ENCODE data around the gene CHST13. TPM values are rescaled to one million over a fixed set of nuclear protein-coding genes. Genes with fewer than 3 reads are reported as not detected.

CHST13 gene
- total and polyA plus RNA-seq, 7 donors, result 0.07 to 0.20 TPM; not detected in 5

DNA sequence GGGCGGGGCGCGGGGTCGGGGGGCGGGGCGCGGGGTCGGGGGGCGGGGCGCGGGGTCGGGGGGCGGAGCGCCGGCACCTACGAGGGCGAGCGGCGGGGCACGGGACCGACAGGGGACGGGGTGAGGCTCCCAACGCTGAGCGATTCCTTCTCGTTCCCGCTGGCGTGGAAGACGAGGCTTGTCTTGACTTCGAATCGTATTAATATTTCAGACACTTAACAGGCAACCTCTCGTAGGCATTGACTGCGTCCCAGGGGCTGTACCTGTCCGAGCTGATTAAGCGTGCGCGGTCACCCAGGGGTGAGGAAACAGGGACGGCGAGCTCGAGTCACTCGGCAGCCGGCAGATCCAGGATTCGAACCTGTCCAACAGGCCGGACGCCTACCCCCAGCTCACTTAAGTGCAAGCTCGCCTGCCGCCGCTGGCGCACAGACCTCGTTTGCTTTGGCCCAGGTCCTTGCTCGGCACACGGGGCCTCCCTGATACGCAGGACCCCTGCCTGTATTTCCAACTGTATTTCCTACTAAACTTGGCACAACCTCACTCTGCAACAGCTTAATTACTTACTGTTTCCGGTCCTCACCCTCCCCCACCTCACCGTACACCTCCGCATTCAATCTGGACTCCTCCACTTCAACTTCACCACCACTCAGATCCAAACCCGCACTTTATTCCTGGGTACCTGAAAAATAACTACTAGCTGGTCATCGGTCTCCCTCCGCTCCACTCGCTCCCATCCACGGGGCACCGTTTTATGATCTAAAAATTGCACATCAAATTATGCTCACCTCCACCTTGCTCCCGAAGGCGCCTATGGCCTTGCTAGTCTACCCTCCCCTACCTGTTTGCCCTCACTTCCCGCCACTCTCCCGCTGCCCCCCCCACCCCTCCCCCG is 47.5 kb upstream of the CHST13 start:
- peak; percentile 36 to 53 (median 46) for ATAC-seq
- TF ChIP-seq, protein P1, sequence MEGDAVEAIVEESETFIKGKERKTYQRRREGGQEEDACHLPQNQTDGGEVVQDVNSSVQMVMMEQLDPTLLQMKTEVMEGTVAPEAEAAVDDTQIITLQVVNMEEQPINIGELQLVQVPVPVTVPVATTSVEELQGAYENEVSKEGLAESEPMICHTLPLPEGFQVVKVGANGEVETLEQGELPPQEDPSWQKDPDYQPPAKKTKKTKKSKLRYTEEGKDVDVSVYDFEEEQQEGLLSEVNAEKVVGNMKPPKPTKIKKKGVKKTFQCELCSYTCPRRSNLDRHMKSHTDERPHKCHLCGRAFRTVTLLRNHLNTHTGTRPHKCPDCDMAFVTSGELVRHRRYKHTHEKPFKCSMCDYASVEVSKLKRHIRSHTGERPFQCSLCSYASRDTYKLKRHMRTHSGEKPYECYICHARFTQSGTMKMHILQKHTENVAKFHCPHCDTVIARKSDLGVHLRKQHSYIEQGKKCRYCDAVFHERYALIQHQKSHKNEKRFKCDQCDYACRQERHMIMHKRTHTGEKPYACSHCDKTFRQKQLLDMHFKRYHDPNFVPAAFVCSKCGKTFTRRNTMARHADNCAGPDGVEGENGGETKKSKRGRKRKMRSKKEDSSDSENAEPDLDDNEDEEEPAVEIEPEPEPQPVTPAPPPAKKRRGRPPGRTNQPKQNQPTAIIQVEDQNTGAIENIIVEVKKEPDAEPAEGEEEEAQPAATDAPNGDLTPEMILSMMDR (IDR thresholded peaks at IDR 0.05), result no peak
- Histone ChIP-seq H3K4me3 (peak overlapping the region; percentile 82), H3K9me3 (no peaks in the 10 kb centered on the region), H3K27ac (peak overlapping the region; percentile 96), H3K4me1 (peaks cover 34% of the 10 kb centered on the region), H3K36me3 (ENCODE audit: insufficient read depth in 1 of 2, low read depth in 1 of 2) (peaks cover 0 to 12% of the 10 kb centered on the region in 2 donors), H3K27me3 (ENCODE audit: insufficient read depth in 3 of 3, low read length in 2 of 3) (no peaks in the 10 kb centered on the region)
- DNase-seq, result peak; percentile 12 to 85
- WGBS, 3 donors, result 14 to 17% (median 17%) methylated on average over 51 to 58 of the region's 66 CpGs
- intact Hi-C loops (cut with DNase I), result loop anchor here in 1 of 2 donors (10.0 kb wide), 2 partner anchors 122 to 212 kb away; partner anchors contain the start of gene KLF15

DNA sequence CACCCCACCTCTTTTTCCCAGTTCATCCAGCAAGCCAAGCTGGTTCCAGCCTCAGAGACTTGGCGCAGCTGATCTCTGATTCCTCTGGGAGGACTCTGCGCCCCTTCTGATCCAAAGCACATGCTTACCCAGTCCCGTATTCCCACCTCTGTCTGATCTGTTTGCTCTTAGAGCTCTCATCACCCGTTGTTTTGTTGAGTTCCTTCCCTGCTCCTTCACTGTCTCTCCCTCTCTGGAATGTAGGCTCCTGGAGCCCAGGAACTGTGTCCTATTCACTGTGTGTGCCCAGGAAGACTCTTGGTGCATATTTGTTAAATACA is 46.9 kb upstream of the CHST13 start:
- WGBS, 3 donors, result 40 to 53% (median 43%) methylated on average over 4 of the region's 4 CpGs
- DNase-seq, result no peak
- no peak overlapping the region for H3K27ac ChIP-seq
- no peaks in the 10 kb centered on the region for H3K27me3 ChIP-seq (ENCODE audit: insufficient read depth in 3 of 3, low read length in 2 of 3)
- no peak overlapping the region for H3K4me3 ChIP-seq
- peaks cover 28% of the 10 kb centered on the region for H3K4me1 ChIP-seq
- ATAC-seq, result no peak
- TF ChIP-seq, protein P1 (IDR thresholded peaks at IDR 0.05), result no peak
- intact Hi-C loops (cut with DNase I), result loop anchor here in 1 of 2 donors (10.0 kb wide), 2 partner anchors 122 to 212 kb away; partner anchors contain the start of gene KLF15
- peaks cover 0 to 6% of the 10 kb centered on the region in 2 donors for H3K36me3 ChIP-seq (ENCODE audit: insufficient read depth in 1 of 2, low read depth in 1 of 2)
- H3K9me3 ChIP-seq, result no peaks in the 10 kb centered on the region

- Histone ChIP-seq H3K27me3 (ENCODE audit: insufficient read depth in 3 of 3, low read length in 2 of 3) (no peaks in the 10 kb centered on the region), H3K9me3 (no peaks in the 10 kb centered on the region), H3K4me1 (peaks cover 14% of the 10 kb centered on the region), H3K4me3 (no peak overlapping the region), H3K27ac (no peak overlapping the region), H3K36me3 (ENCODE audit: insufficient read depth in 1 of 2, low read depth in 1 of 2) (no peaks in the 10 kb centered on the region)
- ATAC-seq, result no peak
- WGBS, 3 donors, result 96% methylated on average over 14 of the region's 14 CpGs
- TF ChIP-seq, protein P1 (IDR thresholded peaks at IDR 0.05), result no peak
- DNase-seq, result peak in 1 of 2 donors; percentile 32
- intact Hi-C loops (cut with DNase I), result loop anchor here in 1 of 2 donors (10.0 kb wide), 2 partner anchors 124 to 214 kb away; partner anchors contain the start of gene KLF15
Measured at GRCh38 chr3:126478581-126479310, 45.2 kb upstream of the CHST13 start.

DNA sequence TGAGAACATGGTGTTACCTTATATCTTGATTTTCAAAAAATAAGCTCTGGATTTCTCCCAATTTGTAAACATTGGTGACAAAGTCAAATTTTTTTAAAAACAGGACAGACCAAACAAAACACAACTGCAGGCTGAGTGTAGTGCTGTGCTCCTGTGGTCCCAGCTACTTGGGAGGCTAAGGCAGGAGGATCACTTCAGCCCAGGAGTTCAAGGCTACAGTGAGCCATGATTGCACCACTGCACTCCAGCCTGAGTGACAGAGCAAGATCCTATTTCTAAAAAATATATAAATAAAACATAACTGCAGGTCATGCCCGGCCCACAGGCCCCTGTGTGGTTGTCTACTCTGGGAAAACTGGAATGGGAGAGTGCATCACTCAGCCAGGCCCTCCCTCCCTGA is 44.3 kb upstream of the CHST13 start:
- Histone ChIP-seq H3K36me3 (ENCODE audit: insufficient read depth in 1 of 2, low read depth in 1 of 2) (no peaks in the 10 kb centered on the region), H3K27ac (no peak overlapping the region), H3K4me3 (no peak overlapping the region), H3K9me3 (no peaks in the 10 kb centered on the region), H3K4me1 (peaks cover 10% of the 10 kb centered on the region), H3K27me3 (ENCODE audit: insufficient read depth in 3 of 3, low read length in 2 of 3) (no peaks in the 10 kb centered on the region)
- ATAC-seq (no peak), DNase-seq (peak in 1 of 2 donors; percentile 30)
- WGBS, 3 donors, result 44 to 76% (median 71%) methylated on average over 1 of the region's 1 CpG
- TF ChIP-seq, protein P1 (IDR thresholded peaks at IDR 0.05), result no peak
- intact Hi-C loops (cut with DNase I), result loop anchor here in 1 of 2 donors (10.0 kb wide), 2 partner anchors 125 to 215 kb away; partner anchors contain the start of gene KLF15

Data from psoas muscle (tissue), 8 donors.